A673 (cell line): ENCODE results near the gene KRT1.

ENCODE experiments used
- EZH2 ChIP-seq: fragments of 200-600 bp; sonication (generic); IDR thresholded peaks from 2 replicates; pipeline ENCODE4 v1.6.1; 2017; ENCODE audit warnings: borderline replicate concordance, low read depth, mild to moderate bottlenecking, mixed read lengths, antibody characterized with exemption, low read length; ENCODE audit not compliant: poor library complexity, severe bottlenecking
- TF ChIP-seq, protein P1 (sequence below): fragments of 300-800, 200-600 bp; sonication (generic); conservative IDR thresholded peaks from 2 replicates; pipeline ENCODE4 v1.5.1; 2017; ENCODE audit warnings: low read depth, mild to moderate bottlenecking, antibody characterized with exemption, low read length, moderate library complexity, mixed read lengths

DNA sequence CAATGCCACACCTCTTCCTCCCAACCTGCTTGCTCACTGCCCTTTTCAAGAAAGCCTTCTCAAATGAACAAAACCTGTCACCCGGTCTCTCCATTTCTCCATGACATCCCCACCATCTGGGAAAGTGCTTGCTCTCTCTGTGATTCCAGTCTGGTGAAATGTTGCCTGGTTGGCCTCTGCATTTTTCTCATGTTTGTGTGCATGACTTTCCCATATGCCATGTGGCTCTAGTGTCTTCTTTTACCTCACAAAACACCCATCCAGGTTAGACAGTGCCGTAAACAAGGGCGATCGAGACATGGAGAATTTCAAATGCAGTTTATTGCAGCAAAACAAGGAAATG lies 5.8 kb downstream of the KRT1 start:
- TF ChIP-seq, protein P1, sequence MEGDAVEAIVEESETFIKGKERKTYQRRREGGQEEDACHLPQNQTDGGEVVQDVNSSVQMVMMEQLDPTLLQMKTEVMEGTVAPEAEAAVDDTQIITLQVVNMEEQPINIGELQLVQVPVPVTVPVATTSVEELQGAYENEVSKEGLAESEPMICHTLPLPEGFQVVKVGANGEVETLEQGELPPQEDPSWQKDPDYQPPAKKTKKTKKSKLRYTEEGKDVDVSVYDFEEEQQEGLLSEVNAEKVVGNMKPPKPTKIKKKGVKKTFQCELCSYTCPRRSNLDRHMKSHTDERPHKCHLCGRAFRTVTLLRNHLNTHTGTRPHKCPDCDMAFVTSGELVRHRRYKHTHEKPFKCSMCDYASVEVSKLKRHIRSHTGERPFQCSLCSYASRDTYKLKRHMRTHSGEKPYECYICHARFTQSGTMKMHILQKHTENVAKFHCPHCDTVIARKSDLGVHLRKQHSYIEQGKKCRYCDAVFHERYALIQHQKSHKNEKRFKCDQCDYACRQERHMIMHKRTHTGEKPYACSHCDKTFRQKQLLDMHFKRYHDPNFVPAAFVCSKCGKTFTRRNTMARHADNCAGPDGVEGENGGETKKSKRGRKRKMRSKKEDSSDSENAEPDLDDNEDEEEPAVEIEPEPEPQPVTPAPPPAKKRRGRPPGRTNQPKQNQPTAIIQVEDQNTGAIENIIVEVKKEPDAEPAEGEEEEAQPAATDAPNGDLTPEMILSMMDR, result no peak
- TF ChIP-seq EZH2, result no peak
